ENCODE results near the gene INO80.

GRCh38 chr15:41153733-41154132, 37.7 kb upstream of the INO80 start:
- TF ChIP-seq POLR2AphosphoS5 (IDR thresholded peaks at IDR 0.05; ENCODE audit: insufficient read depth in 1 of 2, low read depth in 1 of 2) = no peak
- no peak for TF ChIP-seq CTCF (IDR thresholded peaks at IDR 0.05)
- TF ChIP-seq POLR2A (IDR thresholded peaks at IDR 0.05) = no peak

All from vagina (tissue), 2 donors.